ENCODE results near the gene SCN9A. TPM values are rescaled to one million over a fixed set of nuclear protein-coding genes. Genes with fewer than 3 reads are reported as not detected.

SCN9A gene
- total and polyA plus RNA-seq, 2 of the 8 experiments (the other 6 are each of a cell fraction or from before 2014, with no cell fraction given): 1.6 to 6.2 TPM

GRCh38 chr2:166314022-166314759 is 61.6 kb downstream of the SCN9A start:
- no peaks in the 10 kb centered on the region for H4K20me1 ChIP-seq (replicated peaks in 1 of 2; ENCODE audit: control insufficient read depth in 1 of 2, insufficient read depth in 2 of 2, low read length in 2 of 2)
- TF ChIP-seq JUND (IDR thresholded peaks at IDR 0.05; ENCODE audit: low read length) (no peak), POLR2AphosphoS5 (IDR thresholded peaks at IDR 0.05; ENCODE audit: low read depth, low read length) (no peak), TAF7 (optimal IDR thresholded peaks at IDR 0.05; ENCODE audit: borderline replicate concordance, low read depth, low read length) (no peak), CTBP2 (IDR thresholded peaks at IDR 0.05; ENCODE audit: borderline replicate concordance, insufficient read depth, insufficient read length, low read length) (no peak), SP4 (IDR thresholded peaks at IDR 0.05; ENCODE audit: low read length) (no peak), CHD2 (IDR thresholded peaks at IDR 0.05; ENCODE audit: low read length) (no peak), CHD1 (IDR thresholded peaks at IDR 0.05; ENCODE audit: low read depth, low read length) (no peak), POLR2A (IDR thresholded peaks at IDR 0.05; ENCODE audit: control extremely low read depth in 1 of 2, low read depth in 2 of 2, low read length in 2 of 2) (no peak), CREB1 (IDR thresholded peaks at IDR 0.05) (no peak), KDM4A (IDR thresholded peaks at IDR 0.05; ENCODE audit: low read depth, low read length, severe bottlenecking) (no peak), HDAC2 (IDR thresholded peaks at IDR 0.05; ENCODE audit: borderline replicate concordance in 1 of 2, low read depth in 2 of 2, low read length in 2 of 2) (no peak), HDAC6 (IDR thresholded peaks at IDR 0.05; ENCODE audit: low read depth, low read length) (no peak), KDM5A (IDR thresholded peaks at IDR 0.05; ENCODE audit: low read length) (no peak), FOSL1 (IDR thresholded peaks at IDR 0.05; ENCODE audit: insufficient read depth, low read depth, low read length) (no peak)
- no peak overlapping the region for H2AK5ac ChIP-seq (ENCODE audit: low read depth, low read length)
- H3K27ac ChIP-seq (ENCODE audit: low read depth, low read length): no peak overlapping the region
- H2BK120ac ChIP-seq (replicated peaks; ENCODE audit: low read depth, low read length): no peak overlapping the region
- no peak overlapping the region for H3K56ac ChIP-seq (replicated peaks; ENCODE audit: insufficient read length, low read depth, low read length)
- POLR2A ChIA-PET (ENCODE audit: partially characterized antibody): no interaction called here
- H3K9me3 ChIP-seq (ENCODE audit: insufficient read depth in 2 of 2, low read depth in 1 of 2, low read length in 1 of 2): no peaks in the 10 kb centered on the region
- DNase-seq (ENCODE audit: low read depth in 1 of 2, low spot score in 2 of 2) (no peak), FAIRE-seq (no peak)
- WGBS, 2 experiments (ENCODE audit: extremely low coverage in 1 of 2, insufficient coverage in 1 of 2, insufficient read length in 1 of 2, insufficient replicate concordance in 2 of 2, low coverage in 1 of 2, low lambda C conversion rate in 2 of 2, missing lambda C conversion rate in 1 of 2): 73% methylated on average over 5 of the region's 5 CpGs; no CpG with 5 or more reads in 1 of the 2 experiments
- H3K79me1 ChIP-seq (ENCODE audit: low read depth, low read length): no peaks in the 10 kb centered on the region
- no peak overlapping the region for H3K23ac ChIP-seq (ENCODE audit: insufficient read length)
- no peak overlapping the region for H3K9ac ChIP-seq (replicated peaks in 1 of 4; ENCODE audit: extremely low read depth in 1 of 4, low read depth in 3 of 4, low read length in 3 of 4)
- H3K23me2 ChIP-seq (ENCODE audit: low read depth, low read length): no peaks in the 10 kb centered on the region
- CTCF ChIA-PET (ENCODE audit: partially characterized antibody): interaction anchor here (1.3 kb wide), 1 partner anchor 12 kb away, joined by 4 read pairs; no protein-coding TSS in a partner anchor
- H3K4me3 ChIP-seq (ENCODE audit: extremely low read depth in 1 of 4, insufficient read depth in 2 of 4, low read depth in 3 of 4, low read length in 4 of 4): no peak overlapping the region
- H4K91ac ChIP-seq (replicated peaks; ENCODE audit: insufficient read length, low read length): no peak overlapping the region
- no peaks in the 10 kb centered on the region for H3K4me1 ChIP-seq (replicated peaks in 1 of 4; ENCODE audit: control insufficient read depth in 3 of 4, insufficient read depth in 4 of 4, low read length in 3 of 4)
- no peak overlapping the region for H3K4ac ChIP-seq (replicated peaks; ENCODE audit: insufficient read length, low read depth, low read length)
- H3K18ac ChIP-seq (ENCODE audit: extremely low read depth, low read length): no peak overlapping the region
- no peaks in the 10 kb centered on the region for H3K36me3 ChIP-seq (ENCODE audit: control insufficient read depth in 2 of 4, insufficient read depth in 4 of 4, low read length in 3 of 4)
- no peak overlapping the region for H2BK12ac ChIP-seq (ENCODE audit: low read depth, low read length)
- no peak overlapping the region for H4K8ac ChIP-seq (ENCODE audit: extremely low read depth, insufficient read depth, low read length)
- no peaks in the 10 kb centered on the region for H3K79me2 ChIP-seq (ENCODE audit: control insufficient read depth in 1 of 2, insufficient read depth in 2 of 2, low read length in 2 of 2)
- no peak overlapping the region for H3K4me2 ChIP-seq (ENCODE audit: insufficient read depth in 1 of 2, low read depth in 2 of 2, low read length in 2 of 2)
- no peaks in the 10 kb centered on the region for H3K27me3 ChIP-seq (replicated peaks in 1 of 4; ENCODE audit: control insufficient read depth in 3 of 4, extremely low read depth in 1 of 4, insufficient read depth in 3 of 4, low read length in 3 of 4)
- H4K5ac ChIP-seq (ENCODE audit: insufficient read length, low read depth, low read length): no peak overlapping the region
- H2BK15ac ChIP-seq (ENCODE audit: low read length): no peak overlapping the region
- H2AFZ ChIP-seq (ENCODE audit: low read length): no peak overlapping the region
- no peak overlapping the region for H2BK20ac ChIP-seq (ENCODE audit: low read length)
- no peak overlapping the region for H2BK5ac ChIP-seq (ENCODE audit: low read depth, low read length)
- H3K14ac ChIP-seq (ENCODE audit: insufficient read length): no peak overlapping the region

Measured in H1 (cell line).